ENCODE data around the gene TMEM259. TPM values are rescaled to one million over a fixed set of nuclear protein-coding genes. Genes with fewer than 3 reads are reported as not detected.

Gene TMEM259
- total and polyA plus RNA-seq, 2 donors (not counting 1 experiment from before 2014, with no cell fraction given), result 373 to 607 TPM

DNA sequence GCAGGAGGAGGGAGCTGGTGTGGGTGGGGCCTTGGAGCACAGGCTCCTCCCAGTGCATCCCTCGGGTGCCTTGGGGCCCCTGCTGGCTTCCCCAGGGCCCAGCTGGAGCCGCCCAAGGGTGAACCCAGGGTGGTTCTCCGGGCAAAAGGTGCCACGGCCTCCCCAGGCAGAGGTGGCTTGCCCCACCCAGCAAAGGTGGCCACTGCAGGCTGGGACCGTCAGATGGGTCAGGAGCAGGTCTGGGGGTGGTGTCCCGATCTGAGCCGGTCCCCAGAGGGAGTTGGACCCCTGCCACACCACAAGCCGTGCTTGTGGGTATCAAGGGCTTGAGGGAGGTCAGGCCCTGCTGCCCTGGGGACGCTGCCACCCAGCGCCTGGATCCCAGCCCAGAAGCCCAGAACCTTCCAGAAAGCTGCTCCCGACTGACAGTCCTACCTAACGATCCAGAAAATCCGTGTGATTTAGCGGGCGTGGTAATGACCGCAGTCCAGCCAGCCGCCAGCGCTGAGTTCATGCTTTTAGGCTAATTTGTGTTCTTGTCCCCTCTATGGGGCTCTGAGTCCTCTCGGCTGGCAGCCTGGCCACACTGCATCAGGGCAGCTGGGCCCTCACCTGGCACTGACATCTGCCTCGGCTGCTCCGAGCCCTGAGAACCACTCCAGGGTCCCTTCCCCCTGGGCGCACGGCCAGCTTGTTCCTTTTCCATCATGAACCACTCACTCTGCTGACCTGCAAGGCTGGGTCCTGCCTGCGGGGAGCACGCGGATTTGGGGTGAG is 25.7 kb downstream of the TMEM259 start:
- H3K27ac Mint-ChIP-seq, result no peak overlapping the region
- no peak overlapping the region for H3K4me3 Mint-ChIP-seq
- H3K27me3 Mint-ChIP-seq, result peaks cover 21% of the 10 kb centered on the region
- Histone ChIP-seq H4K20me1 (ENCODE audit: control insufficient read depth, insufficient read depth, low read length, poor library complexity, severe bottlenecking) (peaks cover 8% of the 10 kb centered on the region), H3K4me2 (replicated peaks; ENCODE audit: low read depth, low read length, poor library complexity, severe bottlenecking) (peak overlapping the region; percentile 57), H3K36me3 (replicated peaks in 1 of 2; ENCODE audit: control extremely low read depth in 1 of 2, control insufficient read depth in 1 of 2, extremely low read depth in 1 of 2, insufficient read depth in 2 of 2, low read length in 1 of 2) (peaks cover 0 to 15% of the 10 kb centered on the region in 2 experiments), H3K9me3 (ENCODE audit: control extremely low read depth in 1 of 3, control insufficient read depth in 2 of 3, insufficient read depth in 1 of 3, low read length in 2 of 3) (peaks cover 0 to 6% (median 0%) of the 10 kb centered on the region in 3 donors), H3K9ac (ENCODE audit: low read length) (no peak overlapping the region), H3K4me3 (ENCODE audit: control extremely low read depth in 1 of 5, extremely low read depth in 1 of 5, insufficient read depth in 1 of 5, low read depth in 2 of 5, low read length in 4 of 5) (no peak overlapping the region), H2AFZ (ENCODE audit: insufficient read depth, low read depth, low read length, poor library complexity, severe bottlenecking) (no peak overlapping the region), H3K4me1 (ENCODE audit: control insufficient read depth in 2 of 2, insufficient read depth in 2 of 2, low read length in 2 of 2) (peaks cover 10 to 11% of the 10 kb centered on the region in 2 donors), H3K27me3 (replicated peaks in 1 of 4; ENCODE audit: control extremely low read depth in 1 of 4, control insufficient read depth in 3 of 4, insufficient read depth in 4 of 4, low read length in 3 of 4) (peaks cover 0 to 45% (median 22%) of the 10 kb centered on the region in 4 experiments), H3K27ac (ENCODE audit: low read length in 2 of 2) (no peak overlapping the region), H3K79me2 (ENCODE audit: control insufficient read depth, insufficient read depth, low read length) (no peaks in the 10 kb centered on the region)
- POLR2A ChIA-PET, result interaction anchor here (0.7 to 1.4 kb wide), 3 partner anchors 10 to 88 kb away, joined by 3 to 4 read pairs (median 4); no protein-coding TSS in a partner anchor
- TF ChIP-seq EZH2 (IDR thresholded peaks at IDR 0.05; ENCODE audit: borderline replicate concordance, insufficient read depth, low read depth, low read length, poor library complexity, severe bottlenecking), result no peak
- TF ChIP-seq, protein P1, sequence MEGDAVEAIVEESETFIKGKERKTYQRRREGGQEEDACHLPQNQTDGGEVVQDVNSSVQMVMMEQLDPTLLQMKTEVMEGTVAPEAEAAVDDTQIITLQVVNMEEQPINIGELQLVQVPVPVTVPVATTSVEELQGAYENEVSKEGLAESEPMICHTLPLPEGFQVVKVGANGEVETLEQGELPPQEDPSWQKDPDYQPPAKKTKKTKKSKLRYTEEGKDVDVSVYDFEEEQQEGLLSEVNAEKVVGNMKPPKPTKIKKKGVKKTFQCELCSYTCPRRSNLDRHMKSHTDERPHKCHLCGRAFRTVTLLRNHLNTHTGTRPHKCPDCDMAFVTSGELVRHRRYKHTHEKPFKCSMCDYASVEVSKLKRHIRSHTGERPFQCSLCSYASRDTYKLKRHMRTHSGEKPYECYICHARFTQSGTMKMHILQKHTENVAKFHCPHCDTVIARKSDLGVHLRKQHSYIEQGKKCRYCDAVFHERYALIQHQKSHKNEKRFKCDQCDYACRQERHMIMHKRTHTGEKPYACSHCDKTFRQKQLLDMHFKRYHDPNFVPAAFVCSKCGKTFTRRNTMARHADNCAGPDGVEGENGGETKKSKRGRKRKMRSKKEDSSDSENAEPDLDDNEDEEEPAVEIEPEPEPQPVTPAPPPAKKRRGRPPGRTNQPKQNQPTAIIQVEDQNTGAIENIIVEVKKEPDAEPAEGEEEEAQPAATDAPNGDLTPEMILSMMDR (IDR thresholded peaks at IDR 0.05), result no peak
- no peaks in the 10 kb centered on the region for H3K9me3 Mint-ChIP-seq (ENCODE audit: insufficient read depth)
- intact Hi-C loops (cut with micrococcal nuclease), result no loop called here
- CTCF ChIA-PET, result interaction anchor here (0.6 to 2.4 kb wide), 4 partner anchors 11 to 224 kb away, joined by 3 to 11 read pairs (median 4); partner anchors contain the start of gene WDR18
- ATAC-seq (ENCODE audit: low read depth) (no peak), DNase-seq (no peak)
- peaks cover 7% of the 10 kb centered on the region for H3K4me1 Mint-ChIP-seq
- WGBS (ENCODE audit: insufficient coverage), result 78% methylated on average over 23 of the region's 26 CpGs

DNA sequence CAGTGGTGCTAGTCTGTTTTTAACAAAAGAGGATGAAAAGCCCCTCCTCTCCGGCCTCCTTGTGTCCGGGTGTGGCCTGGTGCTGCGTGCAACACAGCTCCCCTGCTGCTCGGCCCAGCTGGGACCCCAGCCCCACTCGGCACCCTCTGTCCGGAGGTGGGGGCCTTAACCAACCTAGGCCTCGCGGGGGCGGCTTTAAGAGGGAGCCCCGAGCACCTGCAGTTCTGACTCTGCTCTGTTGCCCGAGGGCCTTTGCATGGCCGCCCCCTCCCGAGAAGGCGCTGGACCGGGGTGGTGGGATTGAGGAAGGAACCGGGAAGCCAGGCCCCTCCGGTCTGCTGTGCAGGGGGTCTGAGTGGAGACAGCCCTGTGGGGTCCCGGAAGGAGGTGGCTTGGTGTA is 26.4 kb downstream of the TMEM259 start:
- peaks cover 0 to 17% of the 10 kb centered on the region in 2 experiments for H3K36me3 ChIP-seq (replicated peaks in 1 of 2; ENCODE audit: control extremely low read depth in 1 of 2, control insufficient read depth in 1 of 2, extremely low read depth in 1 of 2, insufficient read depth in 2 of 2, low read length in 1 of 2)
- ChIA-PET POLR2A (interaction anchor here (1.4 kb wide), 1 partner anchor 10 kb away, joined by 3 read pairs; no protein-coding TSS in a partner anchor), CTCF (no interaction called here)
- peaks cover 21% of the 10 kb centered on the region for H3K27me3 Mint-ChIP-seq
- H3K4me3 Mint-ChIP-seq, result no peak overlapping the region
- H3K9me3 Mint-ChIP-seq (ENCODE audit: insufficient read depth), result no peaks in the 10 kb centered on the region
- H2AFZ ChIP-seq (ENCODE audit: insufficient read depth, low read depth, low read length, poor library complexity, severe bottlenecking), result no peak overlapping the region
- ATAC-seq (ENCODE audit: low read depth) (no peak), DNase-seq (no peak)
- TF ChIP-seq EZH2 (IDR thresholded peaks at IDR 0.05; ENCODE audit: borderline replicate concordance, insufficient read depth, low read depth, low read length, poor library complexity, severe bottlenecking), result no peak
- TF ChIP-seq, protein P1 (IDR thresholded peaks at IDR 0.05), result no peak
- no peak overlapping the region for H3K4me3 ChIP-seq (ENCODE audit: control extremely low read depth in 1 of 5, extremely low read depth in 1 of 5, insufficient read depth in 1 of 5, low read depth in 2 of 5, low read length in 4 of 5)
- intact Hi-C loops (cut with micrococcal nuclease), result no loop called here
- H3K79me2 ChIP-seq (ENCODE audit: control insufficient read depth, insufficient read depth, low read length), result no peaks in the 10 kb centered on the region
- H3K9ac ChIP-seq (ENCODE audit: low read length), result no peak overlapping the region
- peaks cover 0 to 5% (median 0%) of the 10 kb centered on the region in 3 donors for H3K9me3 ChIP-seq (ENCODE audit: control extremely low read depth in 1 of 3, control insufficient read depth in 2 of 3, insufficient read depth in 1 of 3, low read length in 2 of 3)
- H3K4me2 ChIP-seq (replicated peaks; ENCODE audit: low read depth, low read length, poor library complexity, severe bottlenecking), result no peak overlapping the region
- peaks cover 10 to 11% of the 10 kb centered on the region in 2 donors for H3K4me1 ChIP-seq (ENCODE audit: control insufficient read depth in 2 of 2, insufficient read depth in 2 of 2, low read length in 2 of 2)
- peaks cover 0 to 39% (median 21%) of the 10 kb centered on the region in 4 experiments for H3K27me3 ChIP-seq (replicated peaks in 1 of 4; ENCODE audit: control extremely low read depth in 1 of 4, control insufficient read depth in 3 of 4, insufficient read depth in 4 of 4, low read length in 3 of 4)
- no peak overlapping the region for H3K27ac Mint-ChIP-seq
- peaks cover 7% of the 10 kb centered on the region for H3K4me1 Mint-ChIP-seq
- WGBS (ENCODE audit: insufficient coverage), result 93% methylated on average over 18 of the region's 18 CpGs
- H3K27ac ChIP-seq (ENCODE audit: low read length in 2 of 2), result no peak overlapping the region
- peaks cover 8% of the 10 kb centered on the region for H4K20me1 ChIP-seq (ENCODE audit: control insufficient read depth, insufficient read depth, low read length, poor library complexity, severe bottlenecking)
